Esophagus muscularis mucosa (tissue), 4 donors: ENCODE results near the gene PANK2. TPM values are rescaled to one million over a fixed set of nuclear protein-coding genes. Genes with fewer than 3 reads are reported as not detected.
A peak's percentile ranks its signal among the peaks of the same experiment; 100 is the strongest.
"Not testable (repeated sequence)": the region's sequence is repeated elsewhere in the genome, so short reads cannot be mapped to it uniquely, and the experiment has no call there.

ENCODE experiments used
- DNase-seq: peaks from one replicate; pipeline ENCODE4 v3.0.0-alpha.2; 2017; ENCODE audit errors: extremely low spot score
- H3K27ac ChIP-seq, 4 donors: fragments of 200-600 bp; sonication (generic); replicated peaks in 1 of 4; 1 replicate in 3 of 4; 2 replicates in 1 of 4; pipeline ENCODE4 v1.5.1; 2016 to 2019; ENCODE audit warnings: mild to moderate bottlenecking in 1 of 4
- H3K27me3 ChIP-seq, 4 donors: fragments of 200-600 bp; sonication (generic); one replicate each; pipeline versions ENCODE4 v1.5.1 to v1.6.0; 2016 to 2019
- H3K36me3 ChIP-seq, 4 donors: fragments of 200-600 bp; sonication (generic); one replicate each; pipeline ENCODE4 v1.5.1; 2016 to 2019
- H3K4me1 ChIP-seq, 4 donors: fragments of 200-600 bp; sonication (generic); one replicate each; pipeline ENCODE4 v1.5.1; 2016 to 2019
- H3K4me3 ChIP-seq, 4 donors: fragments of 200-600 bp; sonication (generic); 1 replicate in 2 of 4; 2 replicates in 2 of 4; pipeline ENCODE4 v1.5.1; 2016 to 2019; ENCODE audit warnings: mild to moderate bottlenecking in 4 of 4, moderate library complexity in 1 of 4
- H3K9me3 ChIP-seq, 4 donors: fragments of 200-600 bp; sonication (generic); 1 replicate in 3 of 4; 2 replicates in 1 of 4; pipeline ENCODE4 v1.5.1; 2016 to 2019
- EP300 ChIP-seq: sonication (generic); formaldehyde crosslinking; IDR thresholded peaks from one replicate; pipeline ENCODE4 v1.6.1; 2017; ENCODE audit warnings: antibody characterized with exemption
- POLR2A ChIP-seq: fragments of 450-650 bp; IDR thresholded peaks from one replicate; pipeline ENCODE4 v1.6.1; 2017; ENCODE audit warnings: antibody characterized with exemption, moderate library complexity, mild to moderate bottlenecking, low read depth
- POLR2AphosphoS5 ChIP-seq, 2 donors: sonication (generic); formaldehyde crosslinking; IDR thresholded peaks; one replicate each; pipeline ENCODE4 v1.6.1; 2017; ENCODE audit warnings: antibody characterized with exemption in 2 of 2
- WGBS: methylation state at CpG from one replicate; pipeline ENCODE4 v1.1.5; 2018; 5-methylcytosine and 5-hydroxymethylcytosine counted together
- intact Hi-C: fragments of 100-400 bp; cut with DNase I; formaldehyde crosslinking; loops from one replicate; pipeline ENCODE4 v1.15.1; 2023
- total RNA-seq, 4 donors: library from RNA; depleted of rRNA; stranded (reverse); fragments of >200 nt; gene quantifications; one replicate each; pipeline versions ENCODE4 v1.1.0 to v1.2.1, GENCODE V29; 2016
- TF ChIP-seq, protein P1 (sequence below), 3 experiments: fragments of 200-600 bp in 2 of 3; fragments of 450-650 bp in 1 of 3; sonication (generic) in 2 of 3; IDR thresholded peaks; one replicate each; pipeline ENCODE4 v1.5.1; 2017 to 2019; ENCODE audit warnings: antibody characterized with exemption in 3 of 3, mild to moderate bottlenecking in 2 of 3, moderate library complexity in 1 of 3

Gene PANK2
- total RNA-seq, 4 donors from 2014 or later, result 42.8 to 52.1 (median 46.6) TPM

DNA sequence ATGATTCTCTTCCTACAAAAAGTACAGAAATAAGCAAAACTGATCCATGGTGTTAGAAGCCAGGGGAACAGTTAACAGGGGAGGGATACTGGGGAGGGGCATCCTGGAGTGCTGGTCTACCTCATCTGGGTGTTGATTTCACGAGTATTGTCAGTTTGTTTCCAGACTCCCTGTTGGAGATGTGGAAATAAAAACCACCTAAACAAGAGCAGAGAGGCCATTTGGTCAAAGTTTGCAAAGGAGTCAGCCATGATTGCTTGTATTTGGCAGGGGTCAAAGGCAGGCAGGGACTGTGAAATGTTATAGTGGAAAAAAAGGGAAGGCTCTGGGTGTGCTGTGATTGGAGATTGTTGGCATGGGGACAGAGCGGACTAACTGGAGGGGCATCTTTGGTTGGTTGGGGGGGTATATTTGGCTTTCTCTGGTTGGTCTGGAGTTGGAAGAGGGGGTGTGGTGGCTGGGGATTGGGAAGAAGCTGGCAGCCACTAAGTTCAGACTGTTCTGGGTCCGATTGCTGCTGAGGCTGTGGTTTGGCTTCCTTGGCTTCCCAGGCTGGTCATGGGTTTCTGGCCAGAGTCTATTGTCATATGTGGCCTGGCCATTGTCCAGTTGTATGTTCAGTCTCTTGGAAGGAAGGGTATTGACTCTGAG, 14.9 kb upstream of the PANK2 start:
- TF ChIP-seq, protein P1, sequence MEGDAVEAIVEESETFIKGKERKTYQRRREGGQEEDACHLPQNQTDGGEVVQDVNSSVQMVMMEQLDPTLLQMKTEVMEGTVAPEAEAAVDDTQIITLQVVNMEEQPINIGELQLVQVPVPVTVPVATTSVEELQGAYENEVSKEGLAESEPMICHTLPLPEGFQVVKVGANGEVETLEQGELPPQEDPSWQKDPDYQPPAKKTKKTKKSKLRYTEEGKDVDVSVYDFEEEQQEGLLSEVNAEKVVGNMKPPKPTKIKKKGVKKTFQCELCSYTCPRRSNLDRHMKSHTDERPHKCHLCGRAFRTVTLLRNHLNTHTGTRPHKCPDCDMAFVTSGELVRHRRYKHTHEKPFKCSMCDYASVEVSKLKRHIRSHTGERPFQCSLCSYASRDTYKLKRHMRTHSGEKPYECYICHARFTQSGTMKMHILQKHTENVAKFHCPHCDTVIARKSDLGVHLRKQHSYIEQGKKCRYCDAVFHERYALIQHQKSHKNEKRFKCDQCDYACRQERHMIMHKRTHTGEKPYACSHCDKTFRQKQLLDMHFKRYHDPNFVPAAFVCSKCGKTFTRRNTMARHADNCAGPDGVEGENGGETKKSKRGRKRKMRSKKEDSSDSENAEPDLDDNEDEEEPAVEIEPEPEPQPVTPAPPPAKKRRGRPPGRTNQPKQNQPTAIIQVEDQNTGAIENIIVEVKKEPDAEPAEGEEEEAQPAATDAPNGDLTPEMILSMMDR (IDR thresholded peaks at IDR 0.05), result no peak
- TF ChIP-seq POLR2AphosphoS5 (IDR thresholded peaks at IDR 0.05) (no peak), POLR2A (no peak), EP300 (no peak)
- intact Hi-C loops, result no loop called here
- peaks cover 0 to 17% (median 10%) of the 10 kb centered on the region in 4 donors for H3K4me1 ChIP-seq
- 76% methylated on average over 3 of the region's 3 CpGs for WGBS
- H3K27ac ChIP-seq, result no peak overlapping the region
- no peaks in the 10 kb centered on the region for H3K9me3 ChIP-seq
- DNase-seq, result no peak
- no peaks in the 10 kb centered on the region for H3K27me3 ChIP-seq
- H3K36me3 ChIP-seq, result peaks cover 10 to 60% (median 39%) of the 10 kb centered on the region in 4 donors
- no peak overlapping the region for H3K4me3 ChIP-seq

GRCh38 chr20:3875378-3875974, 13.7 kb upstream of the PANK2 start:
- 88% methylated on average over 9 of the region's 9 CpGs for WGBS
- intact Hi-C loops, result no loop called here
- DNase-seq, result no peak

DNA sequence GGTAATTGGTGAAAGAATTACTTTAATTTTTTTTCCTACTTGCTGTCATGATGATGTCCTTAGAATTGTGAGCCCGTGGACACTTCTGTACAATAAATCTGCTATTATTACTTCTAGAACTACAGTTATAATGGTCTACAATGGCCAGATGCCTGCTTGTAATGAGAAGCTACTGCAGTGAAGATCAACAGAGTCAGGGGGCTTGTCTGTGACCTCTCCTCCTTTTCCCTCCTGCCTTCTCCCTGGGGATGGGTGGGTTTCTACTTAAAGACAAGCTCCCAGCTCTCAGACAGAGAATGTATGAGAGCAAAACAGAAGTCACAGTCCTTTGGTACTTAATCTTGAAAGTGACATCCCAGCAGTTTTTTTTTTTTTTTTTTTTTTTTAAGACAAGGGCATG, 13.2 kb upstream of the PANK2 start:
- DNase-seq, result no peak
- intact Hi-C loops, result no loop called here
- no peak overlapping the region for H3K4me3 ChIP-seq
- 63% methylated on average over 1 of the region's 1 CpG for WGBS
- no peaks in the 10 kb centered on the region for H3K27me3 ChIP-seq
- H3K4me1 ChIP-seq, result peaks cover 0 to 12% (median 8%) of the 10 kb centered on the region in 4 donors
- H3K9me3 ChIP-seq, result no peaks in the 10 kb centered on the region
- TF ChIP-seq, protein P1 (IDR thresholded peaks at IDR 0.05), result no peak
- TF ChIP-seq EP300 (no peak), POLR2A (no peak), POLR2AphosphoS5 (IDR thresholded peaks at IDR 0.05) (no peak)
- H3K36me3 ChIP-seq, result peaks cover 10 to 46% (median 28%) of the 10 kb centered on the region in 4 donors
- H3K27ac ChIP-seq, result no peak overlapping the region

More at GRCh38 chr20:3875378-3875974, 13.7 kb upstream of the PANK2 start:
- no peak overlapping the region for H3K4me3 ChIP-seq
- peaks cover 0 to 12% (median 10%) of the 10 kb centered on the region in 4 donors for H3K4me1 ChIP-seq
- no peak overlapping the region for H3K27ac ChIP-seq
- peak in 1 of 2 donors; percentile 42 for TF ChIP-seq POLR2AphosphoS5 (IDR thresholded peaks at IDR 0.05)
- TF ChIP-seq, protein P1 (IDR thresholded peaks at IDR 0.05), result no peak
- no peaks in the 10 kb centered on the region for H3K27me3 ChIP-seq
- H3K9me3 ChIP-seq, result no peaks in the 10 kb centered on the region
- H3K36me3 ChIP-seq, result peaks cover 10 to 50% (median 30%) of the 10 kb centered on the region in 4 donors

GRCh38 chr20:3876676-3877075, 12.5 kb upstream of the PANK2 start:
- Histone ChIP-seq H3K4me3 (no peak overlapping the region), H3K4me1 (peaks cover 0 to 8% (median 2%) of the 10 kb centered on the region in 4 donors), H3K27me3 (no peaks in the 10 kb centered on the region), H3K27ac (no peak overlapping the region), H3K36me3 (peaks cover 8 to 40% (median 22%) of the 10 kb centered on the region in 4 donors), H3K9me3 (no peaks in the 10 kb centered on the region)
- TF ChIP-seq, protein P1 (IDR thresholded peaks at IDR 0.05), result no peak
- no peak for TF ChIP-seq POLR2AphosphoS5 (IDR thresholded peaks at IDR 0.05)
- TF ChIP-seq POLR2A, result no peak
- TF ChIP-seq EP300, result no peak
- intact Hi-C loops, result no loop called here
- DNase-seq, result no peak

GRCh38 chr20:3878921-3879274, 10.3 kb upstream of the PANK2 start:
- 100% methylated on average over 4 of the region's 4 CpGs for WGBS
- H3K27ac ChIP-seq, H3K9me3 ChIP-seq, H3K4me3 ChIP-seq, H3K27me3 ChIP-seq, H3K4me1 ChIP-seq, intact Hi-C loops, DNase-seq: not testable (repeated sequence)
- H3K36me3 ChIP-seq, result peaks cover 3 to 18% (median 8%) of the 10 kb centered on the region in 4 donors
